ENCODE data around the gene AP1M2. TPM values are rescaled to one million over a fixed set of nuclear protein-coding genes. Genes with fewer than 3 reads are reported as not detected.

AP1M2 gene
- total RNA-seq, 1 donor from 2014 or later, result 114 TPM

DNA sequence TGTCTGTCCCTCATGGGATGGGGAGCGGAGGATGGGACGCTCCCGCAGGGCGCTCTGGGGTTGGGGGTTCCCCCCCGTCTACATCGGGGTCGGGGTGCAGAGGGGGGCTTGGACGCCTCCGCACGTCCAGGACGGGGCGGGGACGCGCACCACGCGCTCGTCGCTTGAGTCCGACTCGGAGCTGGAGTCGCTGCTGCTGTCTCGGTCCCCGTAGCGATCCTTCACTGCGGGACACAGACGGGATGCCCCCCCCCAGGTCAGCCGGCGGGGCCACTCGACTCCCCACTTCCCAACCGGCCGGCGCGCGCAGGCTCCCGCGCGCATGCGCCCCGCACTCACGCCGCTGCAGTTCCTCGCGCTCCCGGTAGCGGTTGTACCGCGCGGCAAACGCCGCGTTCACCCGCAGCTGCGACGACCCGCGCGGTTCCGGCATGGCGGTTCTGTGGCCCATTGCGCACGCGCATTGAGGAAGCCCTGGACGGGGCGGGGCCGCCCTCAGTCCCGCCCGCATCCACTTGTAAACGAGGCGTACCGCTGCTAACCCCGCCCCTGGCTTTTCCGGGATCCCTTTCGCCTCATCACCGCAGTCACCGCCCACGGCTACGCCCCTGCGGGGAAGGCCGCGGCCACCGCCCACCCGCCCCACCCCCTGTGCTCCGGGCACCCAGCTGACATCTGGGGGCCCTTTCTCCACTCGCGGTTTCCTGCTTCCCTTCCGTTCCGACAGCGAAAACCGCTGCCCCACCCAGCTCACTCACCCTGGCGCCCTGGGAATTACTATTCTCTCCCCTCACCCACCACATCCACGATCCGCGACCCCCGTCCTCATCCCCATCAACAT lies 21.3 kb downstream of the AP1M2 start, which contains the start of gene KRI1:
TSS of gene KRI1 (minus strand) at position 444 of the 841 bp plus-strand sequence. CDS start at position 433, 11 bp downstream.
- Histone ChIP-seq H3K27me3 (ENCODE audit: control insufficient read depth, insufficient read depth, low read length) (no peaks in the 10 kb centered on the region), H3K4me3 (ENCODE audit: low read depth, low read length) (peak within 1 kb of the TSS; percentile 99), H3K36me3 (ENCODE audit: control insufficient read depth, insufficient read depth, low read length) (peaks cover 9% of the 10 kb centered on the region)
- TF ChIP-seq, protein P1, sequence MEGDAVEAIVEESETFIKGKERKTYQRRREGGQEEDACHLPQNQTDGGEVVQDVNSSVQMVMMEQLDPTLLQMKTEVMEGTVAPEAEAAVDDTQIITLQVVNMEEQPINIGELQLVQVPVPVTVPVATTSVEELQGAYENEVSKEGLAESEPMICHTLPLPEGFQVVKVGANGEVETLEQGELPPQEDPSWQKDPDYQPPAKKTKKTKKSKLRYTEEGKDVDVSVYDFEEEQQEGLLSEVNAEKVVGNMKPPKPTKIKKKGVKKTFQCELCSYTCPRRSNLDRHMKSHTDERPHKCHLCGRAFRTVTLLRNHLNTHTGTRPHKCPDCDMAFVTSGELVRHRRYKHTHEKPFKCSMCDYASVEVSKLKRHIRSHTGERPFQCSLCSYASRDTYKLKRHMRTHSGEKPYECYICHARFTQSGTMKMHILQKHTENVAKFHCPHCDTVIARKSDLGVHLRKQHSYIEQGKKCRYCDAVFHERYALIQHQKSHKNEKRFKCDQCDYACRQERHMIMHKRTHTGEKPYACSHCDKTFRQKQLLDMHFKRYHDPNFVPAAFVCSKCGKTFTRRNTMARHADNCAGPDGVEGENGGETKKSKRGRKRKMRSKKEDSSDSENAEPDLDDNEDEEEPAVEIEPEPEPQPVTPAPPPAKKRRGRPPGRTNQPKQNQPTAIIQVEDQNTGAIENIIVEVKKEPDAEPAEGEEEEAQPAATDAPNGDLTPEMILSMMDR (IDR thresholded peaks at IDR 0.05; ENCODE audit: insufficient read depth, low read length, severe bottlenecking), result peak; percentile 51
- FAIRE-seq (no peak), DNase-seq (ENCODE audit: low read depth) (peak; percentile 91)

DNA sequence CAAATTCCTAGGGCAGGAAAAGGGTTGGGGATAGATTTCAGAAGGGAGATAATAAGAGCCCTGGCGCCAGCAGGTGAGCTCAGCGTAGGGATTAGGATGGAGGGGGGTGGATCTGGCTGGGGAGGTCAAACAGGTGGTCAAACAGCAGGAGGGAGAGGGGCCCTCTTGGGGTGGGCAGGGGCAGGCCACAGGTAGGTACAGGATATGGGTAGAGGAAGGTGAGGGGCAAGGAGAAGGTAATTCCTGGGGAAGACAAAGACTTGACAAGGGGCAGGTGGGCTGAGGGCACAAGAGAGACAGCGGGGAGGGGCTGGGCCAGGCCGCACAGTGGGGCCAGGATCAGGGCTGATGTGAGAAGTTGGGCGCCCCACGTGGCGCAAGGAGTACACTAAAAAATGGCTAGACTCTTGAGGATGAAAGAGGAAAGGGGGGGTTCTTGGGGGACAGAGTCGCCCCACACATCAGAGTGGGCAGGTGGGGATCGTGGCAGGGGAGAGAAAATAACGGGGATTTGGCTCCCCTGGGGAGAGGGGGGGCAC lies 22.0 kb downstream of the AP1M2 start:
- TF ChIP-seq, protein P1 (IDR thresholded peaks at IDR 0.05; ENCODE audit: insufficient read depth, low read length, severe bottlenecking), result peak; percentile 53
- FAIRE-seq, result no peak
- Histone ChIP-seq H3K4me3 (ENCODE audit: low read depth, low read length) (peak overlapping the region; percentile 99), H3K36me3 (ENCODE audit: control insufficient read depth, insufficient read depth, low read length) (peaks cover 13% of the 10 kb centered on the region), H3K27me3 (ENCODE audit: control insufficient read depth, insufficient read depth, low read length) (no peaks in the 10 kb centered on the region)
- no peak for DNase-seq (ENCODE audit: low read depth)

DNA sequence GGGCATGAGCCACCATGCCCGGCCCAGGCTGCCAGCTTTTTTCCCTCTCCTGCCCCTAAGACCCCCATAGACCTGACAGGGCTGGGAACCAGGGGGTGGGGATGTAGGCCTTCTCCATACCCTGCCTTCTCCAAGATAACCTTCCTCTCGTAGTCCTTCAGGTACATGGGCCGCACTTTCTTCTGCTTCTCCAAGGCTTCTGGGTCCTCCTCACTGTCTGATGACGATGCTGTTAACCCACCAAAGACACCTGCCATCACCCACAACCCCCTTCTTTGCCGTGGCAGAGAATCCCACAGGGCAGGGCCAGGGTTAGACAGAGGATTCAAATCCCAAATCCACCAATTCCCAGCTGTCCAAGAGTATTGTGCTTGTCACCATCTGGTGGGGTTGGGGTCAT lies 24.5 kb downstream of the AP1M2 start:
- Histone ChIP-seq H3K36me3 (ENCODE audit: control insufficient read depth, insufficient read depth, low read length) (peaks cover 27% of the 10 kb centered on the region), H3K4me3 (ENCODE audit: low read depth, low read length) (no peak overlapping the region), H3K27me3 (ENCODE audit: control insufficient read depth, insufficient read depth, low read length) (no peaks in the 10 kb centered on the region)
- no peak for DNase-seq (ENCODE audit: low read depth)
- TF ChIP-seq, protein P1 (IDR thresholded peaks at IDR 0.05; ENCODE audit: insufficient read depth, low read length, severe bottlenecking), result no peak
- FAIRE-seq, result no peak

DNA sequence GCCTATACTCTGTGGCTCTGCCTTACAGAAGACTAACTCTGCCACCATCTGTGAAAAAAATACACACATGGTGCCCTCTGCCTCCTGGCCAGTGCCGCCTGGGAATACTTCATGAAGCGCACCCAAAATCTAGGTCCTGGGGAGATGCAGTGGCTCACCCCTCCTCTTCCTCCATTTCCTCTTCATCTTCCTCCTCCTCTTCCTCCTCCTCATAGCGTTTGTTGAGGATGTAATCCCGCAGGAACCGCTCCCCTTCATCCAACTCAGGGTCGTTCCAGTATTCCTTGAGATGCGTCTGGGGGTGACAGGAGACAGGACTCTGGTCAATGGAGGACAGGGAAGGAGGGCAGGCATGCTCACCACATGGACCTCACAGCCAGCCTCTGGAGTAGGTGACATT lies 27.0 kb downstream of the AP1M2 start:
- FAIRE-seq (no peak), DNase-seq (ENCODE audit: low read depth) (no peak)
- peaks cover 31% of the 10 kb centered on the region for H3K36me3 ChIP-seq (ENCODE audit: control insufficient read depth, insufficient read depth, low read length)
- H3K27me3 ChIP-seq (ENCODE audit: control insufficient read depth, insufficient read depth, low read length), result no peaks in the 10 kb centered on the region
- TF ChIP-seq, protein P1 (IDR thresholded peaks at IDR 0.05; ENCODE audit: insufficient read depth, low read length, severe bottlenecking), result no peak
- H3K4me3 ChIP-seq (ENCODE audit: low read depth, low read length), result no peak overlapping the region

DNA sequence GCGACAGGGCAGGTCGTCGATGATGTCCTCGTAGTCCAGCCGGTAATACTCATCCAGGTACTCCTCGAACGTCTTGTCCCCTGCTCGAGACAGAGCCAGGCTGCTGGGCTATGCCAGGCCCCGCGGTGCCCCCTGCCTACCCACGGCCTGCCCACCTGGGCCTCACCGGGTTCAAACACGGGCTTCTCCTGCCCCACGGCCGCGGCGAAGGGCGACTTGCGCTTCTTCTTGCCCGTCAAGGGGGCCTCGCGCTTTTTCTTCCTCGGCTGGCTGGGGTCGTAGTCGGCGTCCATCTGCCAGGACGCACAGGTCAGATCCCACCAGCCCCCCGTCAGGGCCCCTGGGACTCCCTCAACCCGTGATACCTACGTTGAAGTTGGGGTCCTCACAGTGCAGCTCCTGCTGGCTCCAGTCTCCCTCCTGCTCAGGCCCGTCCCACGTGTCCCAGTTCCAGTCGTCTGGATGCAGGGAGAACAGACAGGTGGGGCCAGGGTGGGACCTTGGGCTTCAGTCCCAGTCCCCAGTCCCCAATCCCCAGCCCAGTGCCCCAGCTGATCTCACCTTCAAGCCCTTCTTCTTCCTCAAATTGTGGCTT lies 29.4 kb downstream of the AP1M2 start:
- Histone ChIP-seq H3K4me3 (ENCODE audit: low read depth, low read length) (no peak overlapping the region), H3K27me3 (ENCODE audit: control insufficient read depth, insufficient read depth, low read length) (no peaks in the 10 kb centered on the region), H3K36me3 (ENCODE audit: control insufficient read depth, insufficient read depth, low read length) (peaks cover 30% of the 10 kb centered on the region)
- no peak for DNase-seq (ENCODE audit: low read depth)
- FAIRE-seq, result no peak
- TF ChIP-seq, protein P1 (IDR thresholded peaks at IDR 0.05; ENCODE audit: insufficient read depth, low read length, severe bottlenecking), result no peak

All from bronchial epithelial cell (primary cell).